ENCODE data around the gene MPST.
A peak's percentile ranks its signal among the peaks of the same experiment; 100 is the strongest.

The MPST gene

GRCh38 chr22:37020192-37020479 lies 594 bp downstream of the MPST start:
- H3K9ac ChIP-seq: no peak overlapping the region
- H3K4me1 ChIP-seq: no peaks in the 10 kb centered on the region
- H3K27ac ChIP-seq: no peak overlapping the region
- no peaks in the 10 kb centered on the region for H3K27me3 ChIP-seq (ENCODE audit: control insufficient read depth, insufficient read depth, low read length)
- H3K79me2 ChIP-seq: no peaks in the 10 kb centered on the region
- no peaks in the 10 kb centered on the region for H3K9me3 ChIP-seq (ENCODE audit: control insufficient read depth, low read length)
- H3K4me3 ChIP-seq (ENCODE audit: low read depth, low read length): peak overlapping the region; percentile 76
- TF ChIP-seq CTCF (IDR thresholded peaks at IDR 0.05): no peak
- peak overlapping the region; percentile 56 for H2AFZ ChIP-seq
- no peaks in the 10 kb centered on the region for H3K36me3 ChIP-seq (ENCODE audit: control insufficient read depth, insufficient read depth, low read length)
- peak overlapping the region; percentile 52 for H3K4me2 ChIP-seq (ENCODE audit: low read length)

GRCh38 chr22:37021041-37021440 lies 1.5 kb downstream of the MPST start:
- TF ChIP-seq CTCF (IDR thresholded peaks at IDR 0.05): no peak
- Histone ChIP-seq H3K36me3 (ENCODE audit: control insufficient read depth, insufficient read depth, low read length) (no peaks in the 10 kb centered on the region), H3K27ac (no peak overlapping the region), H3K4me1 (no peaks in the 10 kb centered on the region), H3K9me3 (ENCODE audit: control insufficient read depth, low read length) (no peaks in the 10 kb centered on the region), H3K27me3 (ENCODE audit: control insufficient read depth, insufficient read depth, low read length) (no peaks in the 10 kb centered on the region), H3K4me2 (ENCODE audit: low read length) (no peak overlapping the region), H2AFZ (no peak overlapping the region), H3K9ac (no peak overlapping the region), H3K79me2 (no peaks in the 10 kb centered on the region), H3K4me3 (ENCODE audit: low read depth, low read length) (no peak overlapping the region)

GRCh38 chr22:37021710-37022482 lies 2.4 kb downstream of the MPST start:
- Histone ChIP-seq H3K4me3 (ENCODE audit: low read depth, low read length) (no peak overlapping the region), H3K4me2 (ENCODE audit: low read length) (no peak overlapping the region), H3K27me3 (ENCODE audit: control insufficient read depth, insufficient read depth, low read length) (no peaks in the 10 kb centered on the region), H3K4me1 (no peaks in the 10 kb centered on the region), H3K9ac (no peak overlapping the region), H3K36me3 (ENCODE audit: control insufficient read depth, insufficient read depth, low read length) (no peaks in the 10 kb centered on the region), H2AFZ (no peak overlapping the region), H3K9me3 (ENCODE audit: control insufficient read depth, low read length) (no peaks in the 10 kb centered on the region), H3K27ac (no peak overlapping the region), H3K79me2 (no peaks in the 10 kb centered on the region)
- peak; percentile 50 for TF ChIP-seq CTCF (IDR thresholded peaks at IDR 0.05)

- Histone ChIP-seq H3K79me2 (no peaks in the 10 kb centered on the region), H3K27ac (no peak overlapping the region), H3K4me1 (no peaks in the 10 kb centered on the region), H3K4me2 (ENCODE audit: low read length) (no peak overlapping the region), H3K9ac (no peak overlapping the region), H3K27me3 (ENCODE audit: control insufficient read depth, insufficient read depth, low read length) (no peaks in the 10 kb centered on the region), H2AFZ (no peak overlapping the region), H3K4me3 (ENCODE audit: low read depth, low read length) (no peak overlapping the region), H3K36me3 (ENCODE audit: control insufficient read depth, insufficient read depth, low read length) (no peaks in the 10 kb centered on the region), H3K9me3 (ENCODE audit: control insufficient read depth, low read length) (no peaks in the 10 kb centered on the region)
- no peak for TF ChIP-seq CTCF (IDR thresholded peaks at IDR 0.05)
These were observed 3.2 kb downstream of the MPST start for GRCh38 chr22:37022483-37023337.
